OCI-LY3 (cell line): ENCODE results near the gene HLF.

ENCODE experiments used
- EZH2phosphoT487 ChIP-seq: fragments of 200-600 bp; shearing (Covaris generic); IDR thresholded peaks from 2 replicates; pipeline ENCODE4 v1.6.1; 2018; ENCODE audit warnings: antibody characterized with exemption, mixed run types, low read depth
- TF ChIP-seq, protein P1 (sequence below): fragments of 200-600, 300-600 bp; sonication (generic); IDR thresholded peaks from 2 replicates; pipeline ENCODE4 v1.5.1; 2014; ENCODE audit warnings: antibody characterized with exemption, low read length, low read depth

- TF ChIP-seq, protein P1, sequence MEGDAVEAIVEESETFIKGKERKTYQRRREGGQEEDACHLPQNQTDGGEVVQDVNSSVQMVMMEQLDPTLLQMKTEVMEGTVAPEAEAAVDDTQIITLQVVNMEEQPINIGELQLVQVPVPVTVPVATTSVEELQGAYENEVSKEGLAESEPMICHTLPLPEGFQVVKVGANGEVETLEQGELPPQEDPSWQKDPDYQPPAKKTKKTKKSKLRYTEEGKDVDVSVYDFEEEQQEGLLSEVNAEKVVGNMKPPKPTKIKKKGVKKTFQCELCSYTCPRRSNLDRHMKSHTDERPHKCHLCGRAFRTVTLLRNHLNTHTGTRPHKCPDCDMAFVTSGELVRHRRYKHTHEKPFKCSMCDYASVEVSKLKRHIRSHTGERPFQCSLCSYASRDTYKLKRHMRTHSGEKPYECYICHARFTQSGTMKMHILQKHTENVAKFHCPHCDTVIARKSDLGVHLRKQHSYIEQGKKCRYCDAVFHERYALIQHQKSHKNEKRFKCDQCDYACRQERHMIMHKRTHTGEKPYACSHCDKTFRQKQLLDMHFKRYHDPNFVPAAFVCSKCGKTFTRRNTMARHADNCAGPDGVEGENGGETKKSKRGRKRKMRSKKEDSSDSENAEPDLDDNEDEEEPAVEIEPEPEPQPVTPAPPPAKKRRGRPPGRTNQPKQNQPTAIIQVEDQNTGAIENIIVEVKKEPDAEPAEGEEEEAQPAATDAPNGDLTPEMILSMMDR = no peak
- TF ChIP-seq EZH2phosphoT487 = no peak
Measured at GRCh38 chr17:55246583-55246982, 18.2 kb upstream of the HLF start.
